ENCODE measurements around the gene NPRL2.

- no peak for TF ChIP-seq POLR2A (IDR thresholded peaks at IDR 0.05)
- TF ChIP-seq CTCF (IDR thresholded peaks at IDR 0.05): no peak
Measured at GRCh38 chr3:50323614-50324199, 26.9 kb downstream of the NPRL2 start.

Measured in body of pancreas (tissue), 4 donors.